Tibial nerve (tissue), 4 donors: Measurements from ENCODE around the gene FXYD1.
"Not testable (repeated sequence)": the region's sequence is repeated elsewhere in the genome, so short reads cannot be mapped to it uniquely, and the experiment has no call there.

Source experiments
- EP300 ChIP-seq, 2 donors: sonication (generic); formaldehyde crosslinking; IDR thresholded peaks; one replicate each; pipeline ENCODE4 v1.6.1; 2017; ENCODE audit warnings: antibody characterized with exemption in 2 of 2, mild to moderate bottlenecking in 1 of 2
- POLR2A ChIP-seq, 2 donors: fragments of 450-650 bp; IDR thresholded peaks; one replicate each; pipeline ENCODE4 v1.6.1; 2017; ENCODE audit warnings: antibody characterized with exemption in 2 of 2, mild to moderate bottlenecking in 2 of 2, moderate library complexity in 2 of 2
- TF ChIP-seq, protein P1 (sequence below), 5 experiments: fragments of 200-600 bp in 3 of 5; fragments of 450-650 bp in 2 of 5; sonication (generic) in 3 of 5; IDR thresholded peaks; one replicate each; pipeline ENCODE4 v1.5.1; 2016 to 2019; ENCODE audit warnings: antibody characterized with exemption in 5 of 5, mild to moderate bottlenecking in 3 of 5, moderate library complexity in 2 of 5

DNA sequence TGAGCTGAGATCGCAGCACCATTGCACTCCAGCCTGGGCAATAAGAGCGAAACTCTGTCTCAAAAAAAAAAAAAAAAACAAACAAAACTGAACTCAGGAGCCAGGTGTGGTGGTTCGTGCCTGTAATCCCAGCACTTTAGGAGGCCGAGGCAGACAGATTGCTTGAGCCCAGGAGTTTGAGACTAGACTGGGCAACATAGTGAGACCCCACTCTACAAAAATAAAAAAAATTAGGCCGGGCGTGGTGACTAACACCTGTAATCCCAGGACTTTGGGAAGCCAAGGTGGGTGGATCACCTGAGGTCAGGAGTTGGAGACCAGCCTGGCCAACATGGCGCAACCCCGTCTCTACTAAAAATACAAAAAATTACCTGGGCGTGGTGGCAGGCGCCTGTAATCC lies 36.7 kb upstream of the FXYD1 start:
- TF ChIP-seq, protein P1, sequence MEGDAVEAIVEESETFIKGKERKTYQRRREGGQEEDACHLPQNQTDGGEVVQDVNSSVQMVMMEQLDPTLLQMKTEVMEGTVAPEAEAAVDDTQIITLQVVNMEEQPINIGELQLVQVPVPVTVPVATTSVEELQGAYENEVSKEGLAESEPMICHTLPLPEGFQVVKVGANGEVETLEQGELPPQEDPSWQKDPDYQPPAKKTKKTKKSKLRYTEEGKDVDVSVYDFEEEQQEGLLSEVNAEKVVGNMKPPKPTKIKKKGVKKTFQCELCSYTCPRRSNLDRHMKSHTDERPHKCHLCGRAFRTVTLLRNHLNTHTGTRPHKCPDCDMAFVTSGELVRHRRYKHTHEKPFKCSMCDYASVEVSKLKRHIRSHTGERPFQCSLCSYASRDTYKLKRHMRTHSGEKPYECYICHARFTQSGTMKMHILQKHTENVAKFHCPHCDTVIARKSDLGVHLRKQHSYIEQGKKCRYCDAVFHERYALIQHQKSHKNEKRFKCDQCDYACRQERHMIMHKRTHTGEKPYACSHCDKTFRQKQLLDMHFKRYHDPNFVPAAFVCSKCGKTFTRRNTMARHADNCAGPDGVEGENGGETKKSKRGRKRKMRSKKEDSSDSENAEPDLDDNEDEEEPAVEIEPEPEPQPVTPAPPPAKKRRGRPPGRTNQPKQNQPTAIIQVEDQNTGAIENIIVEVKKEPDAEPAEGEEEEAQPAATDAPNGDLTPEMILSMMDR (IDR thresholded peaks at IDR 0.05), result not testable (repeated sequence)
- TF ChIP-seq POLR2A, EP300 (IDR thresholded peaks at IDR 0.05): not testable (repeated sequence)
